ENCODE results near the gene RAB8B.

DNA sequence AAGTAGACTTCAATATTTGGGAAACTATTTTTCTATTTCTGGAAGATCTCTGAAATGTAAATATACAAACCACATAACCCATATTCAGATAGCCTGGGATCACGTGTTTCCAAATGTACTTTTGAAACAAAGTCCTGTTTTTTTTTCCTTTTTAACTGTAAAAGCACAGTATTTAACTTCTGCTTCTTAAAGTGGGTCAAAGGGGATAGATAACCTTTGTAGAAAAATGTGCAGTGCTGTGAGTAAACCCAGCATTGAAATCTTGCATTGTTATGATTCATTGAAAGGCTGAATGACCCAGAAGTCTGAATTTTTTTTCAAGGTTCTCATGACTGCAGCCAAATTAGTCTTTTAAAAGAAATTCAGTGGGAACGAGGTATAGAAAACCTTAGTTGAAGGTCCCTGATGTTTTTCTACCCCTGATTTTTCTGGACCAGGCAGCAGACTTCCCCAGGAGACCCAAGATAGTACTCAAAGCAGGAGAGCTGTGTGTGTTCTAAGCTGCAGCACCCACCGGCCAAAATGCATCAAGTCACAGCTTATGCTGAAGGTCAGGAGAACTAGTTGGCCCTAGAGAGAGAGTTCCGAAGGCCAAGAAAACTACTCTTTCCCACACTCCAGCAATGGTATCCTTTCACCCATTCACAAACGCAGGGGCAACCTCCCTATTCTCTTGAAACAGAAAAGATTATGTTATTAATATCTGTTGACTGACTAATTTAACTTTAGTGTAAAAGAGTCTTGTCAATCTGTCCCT is 44.4 kb downstream of the RAB8B start:
- TF ChIP-seq, protein P1, sequence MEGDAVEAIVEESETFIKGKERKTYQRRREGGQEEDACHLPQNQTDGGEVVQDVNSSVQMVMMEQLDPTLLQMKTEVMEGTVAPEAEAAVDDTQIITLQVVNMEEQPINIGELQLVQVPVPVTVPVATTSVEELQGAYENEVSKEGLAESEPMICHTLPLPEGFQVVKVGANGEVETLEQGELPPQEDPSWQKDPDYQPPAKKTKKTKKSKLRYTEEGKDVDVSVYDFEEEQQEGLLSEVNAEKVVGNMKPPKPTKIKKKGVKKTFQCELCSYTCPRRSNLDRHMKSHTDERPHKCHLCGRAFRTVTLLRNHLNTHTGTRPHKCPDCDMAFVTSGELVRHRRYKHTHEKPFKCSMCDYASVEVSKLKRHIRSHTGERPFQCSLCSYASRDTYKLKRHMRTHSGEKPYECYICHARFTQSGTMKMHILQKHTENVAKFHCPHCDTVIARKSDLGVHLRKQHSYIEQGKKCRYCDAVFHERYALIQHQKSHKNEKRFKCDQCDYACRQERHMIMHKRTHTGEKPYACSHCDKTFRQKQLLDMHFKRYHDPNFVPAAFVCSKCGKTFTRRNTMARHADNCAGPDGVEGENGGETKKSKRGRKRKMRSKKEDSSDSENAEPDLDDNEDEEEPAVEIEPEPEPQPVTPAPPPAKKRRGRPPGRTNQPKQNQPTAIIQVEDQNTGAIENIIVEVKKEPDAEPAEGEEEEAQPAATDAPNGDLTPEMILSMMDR (IDR thresholded peaks at IDR 0.05): no peak
- no peak for TF ChIP-seq ZFX (IDR thresholded peaks at IDR 0.05; ENCODE audit: borderline replicate concordance)

Data from 22Rv1 (cell line).